NT2/D1 (cell line): ENCODE measurements around the gene RGS7.

ENCODE experiments used
- DNase-seq: peaks from one replicate; pipeline ENCODE4 v3.0.0-alpha.2; 2011; ENCODE audit warnings: low read depth, low spot score
- H3K27me3 ChIP-seq: 2 replicates; pipeline ENCODE4 v1.6.0; 2011; ENCODE audit warnings: mild to moderate bottlenecking; ENCODE audit not compliant: insufficient read length, insufficient read depth
- H3K36me3 ChIP-seq: 2 replicates; pipeline ENCODE4 v1.6.1; 2011; ENCODE audit warnings: mild to moderate bottlenecking, low read length, mixed read lengths; ENCODE audit not compliant: insufficient read depth, insufficient read length
- H3K4me1 ChIP-seq: 2 replicates; pipeline ENCODE4 v1.5.1; 2011; ENCODE audit not compliant: insufficient read depth, insufficient read length
- H3K4me3 ChIP-seq: 2 replicates; pipeline ENCODE4 v1.5.1; 2011; ENCODE audit warnings: low read depth; ENCODE audit not compliant: insufficient read length
- H3K9ac ChIP-seq: 2 replicates; pipeline ENCODE4 v1.6.0; 2011; ENCODE audit warnings: low read depth; ENCODE audit not compliant: insufficient read length
- H3K9me3 ChIP-seq: 2 replicates; pipeline ENCODE4 v1.5.1; 2011; ENCODE audit warnings: mild to moderate bottlenecking, low read length; ENCODE audit not compliant: insufficient read depth
- SUZ12 ChIP-seq: IDR thresholded peaks from 2 replicates; pipeline ENCODE4 v1.6.1; 2011; ENCODE audit not compliant: insufficient read length, insufficient read depth; ENCODE audit errors: extremely low read depth
- YY1 ChIP-seq: IDR thresholded peaks from 2 replicates; pipeline ENCODE4 v1.6.1; 2011; ENCODE audit not compliant: insufficient read length, insufficient read depth
- ZNF274 ChIP-seq: IDR thresholded peaks from 2 replicates; pipeline ENCODE4 v1.6.1; 2011; ENCODE audit warnings: mild to moderate bottlenecking, low read depth, low read length

Gene RGS7

DNA sequence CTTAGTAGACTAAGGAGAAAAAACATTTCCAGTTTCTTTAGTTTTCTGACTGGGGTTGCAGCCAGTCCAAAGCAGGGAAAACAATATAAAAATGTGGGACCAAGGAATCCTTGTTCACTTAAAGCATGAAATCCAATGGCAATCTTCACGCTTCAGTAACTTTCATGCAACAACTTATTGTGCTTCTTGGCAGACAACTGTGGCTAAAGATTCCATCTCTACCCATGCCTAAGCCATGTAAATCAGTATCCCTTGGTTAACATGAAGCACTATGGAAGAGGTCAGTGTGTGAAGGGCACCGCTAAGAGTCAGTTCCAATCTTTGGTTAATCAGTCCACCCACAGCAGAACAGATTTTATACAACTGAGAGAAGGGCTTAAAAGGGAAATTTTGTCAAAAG lies 543.3 kb downstream of the RGS7 start:
- Histone ChIP-seq H3K27me3 (no peaks in the 10 kb centered on the region), H3K9ac (no peak overlapping the region)
- TF ChIP-seq SUZ12 (no peak), YY1 (no peak), ZNF274 (no peak)

DNA sequence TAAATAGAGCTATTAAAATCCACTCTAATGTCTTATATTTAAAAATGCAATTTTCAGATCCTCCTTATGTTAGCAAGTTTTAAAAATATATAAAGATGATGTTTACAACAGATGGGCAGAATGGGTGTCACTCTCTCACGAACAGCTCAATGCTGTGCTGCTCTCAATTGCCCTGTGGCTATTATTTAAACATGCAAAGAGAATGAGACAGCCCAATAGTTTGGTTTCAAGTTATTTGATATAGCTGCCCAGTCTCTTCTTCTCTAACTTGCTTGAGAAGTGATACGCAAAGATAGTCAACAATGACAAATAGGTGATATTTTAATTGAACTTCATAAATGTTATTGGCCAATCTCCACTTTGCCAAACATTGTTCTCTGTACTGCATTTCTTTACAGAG lies 545.7 kb downstream of the RGS7 start:
- TF ChIP-seq ZNF274 (no peak), SUZ12 (no peak), YY1 (no peak)
- no peaks in the 10 kb centered on the region for H3K36me3 ChIP-seq
- no peaks in the 10 kb centered on the region for H3K9me3 ChIP-seq
- no peaks in the 10 kb centered on the region for H3K4me1 ChIP-seq
- no peak for DNase-seq
- no peak overlapping the region for H3K4me3 ChIP-seq
- H3K9ac ChIP-seq, result no peak overlapping the region
- no peaks in the 10 kb centered on the region for H3K27me3 ChIP-seq

More for the DNA sequence above, 543.3 kb downstream of the RGS7 start:
- Histone ChIP-seq H3K36me3 (no peaks in the 10 kb centered on the region), H3K4me3 (no peak overlapping the region), H3K4me1 (no peaks in the 10 kb centered on the region), H3K9me3 (no peaks in the 10 kb centered on the region)
- DNase-seq, result no peak

- Histone ChIP-seq H3K9ac (no peak overlapping the region), H3K9me3 (no peaks in the 10 kb centered on the region), H3K27me3 (no peaks in the 10 kb centered on the region), H3K4me3 (no peak overlapping the region), H3K36me3 (no peaks in the 10 kb centered on the region), H3K4me1 (no peaks in the 10 kb centered on the region)
- no peak for DNase-seq
- TF ChIP-seq ZNF274 (no peak), SUZ12 (no peak), YY1 (no peak)
Measured at GRCh38 chr1:240808381-240808780, 548.6 kb downstream of the RGS7 start.

- Histone ChIP-seq H3K4me1 (no peaks in the 10 kb centered on the region), H3K27me3 (no peaks in the 10 kb centered on the region), H3K4me3 (no peak overlapping the region), H3K36me3 (no peaks in the 10 kb centered on the region), H3K9ac (no peak overlapping the region), H3K9me3 (no peaks in the 10 kb centered on the region)
- DNase-seq, result no peak
- TF ChIP-seq ZNF274, result no peak
- TF ChIP-seq SUZ12, result no peak
- TF ChIP-seq YY1, result no peak
Measured at GRCh38 chr1:240806200-240806745, 550.7 kb downstream of the RGS7 start.

GRCh38 chr1:240804475-240804874 lies 552.5 kb downstream of the RGS7 start:
- TF ChIP-seq ZNF274 (no peak), SUZ12 (no peak), YY1 (no peak)
- no peak for DNase-seq
- H3K9me3 ChIP-seq, result no peaks in the 10 kb centered on the region
- H3K9ac ChIP-seq, result no peak overlapping the region
- H3K4me1 ChIP-seq, result no peaks in the 10 kb centered on the region
- no peak overlapping the region for H3K4me3 ChIP-seq
- no peaks in the 10 kb centered on the region for H3K27me3 ChIP-seq
- H3K36me3 ChIP-seq, result no peaks in the 10 kb centered on the region

DNA sequence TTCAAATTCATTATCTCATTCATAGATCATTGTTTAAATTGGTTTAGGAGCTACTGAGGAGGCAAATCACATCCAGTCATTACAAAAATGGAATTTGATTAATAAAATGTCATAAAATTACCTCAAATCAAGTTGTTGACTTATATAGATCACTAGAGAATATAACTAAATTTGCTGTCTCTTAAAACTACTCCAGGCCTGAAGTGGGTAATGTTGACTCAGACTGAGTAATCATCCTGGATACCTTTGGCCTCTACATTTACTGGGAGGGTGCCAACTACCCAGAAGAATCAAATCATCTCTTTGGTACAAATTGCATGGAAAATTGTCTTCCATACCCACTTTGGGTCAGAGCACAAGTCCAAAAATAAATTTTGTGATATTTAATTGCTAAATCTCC lies 553.9 kb downstream of the RGS7 start:
- Histone ChIP-seq H3K27me3 (no peaks in the 10 kb centered on the region), H3K9me3 (no peaks in the 10 kb centered on the region), H3K9ac (no peak overlapping the region), H3K36me3 (no peaks in the 10 kb centered on the region), H3K4me1 (no peaks in the 10 kb centered on the region), H3K4me3 (no peak overlapping the region)
- no peak for DNase-seq
- TF ChIP-seq YY1 (no peak), SUZ12 (no peak), ZNF274 (no peak)

GRCh38 chr1:240802271-240802670 lies 554.7 kb downstream of the RGS7 start:
- no peaks in the 10 kb centered on the region for H3K27me3 ChIP-seq
- H3K4me1 ChIP-seq, result no peaks in the 10 kb centered on the region
- no peaks in the 10 kb centered on the region for H3K36me3 ChIP-seq
- no peaks in the 10 kb centered on the region for H3K9me3 ChIP-seq
- no peak for TF ChIP-seq ZNF274
- TF ChIP-seq YY1, result no peak
- no peak for TF ChIP-seq SUZ12
- no peak overlapping the region for H3K9ac ChIP-seq
- H3K4me3 ChIP-seq, result no peak overlapping the region
- no peak for DNase-seq
